Stimulated activated CD4-positive, alpha-beta T cell treated with anti-CD3 and anti-CD28 coated beads, Interleukin-1b, Interleukin-23, amount 100 ng/mL, for 4 hours (primary cell): ENCODE measurements around the gene FER.
"Not testable (repeated sequence)": the region's sequence is repeated elsewhere in the genome, so short reads cannot be mapped to it uniquely, and the experiment has no call there.

Experiments used
- DNase-seq, 2 donors: peaks; one replicate each; pipeline ENCODE4 v3.0.0-alpha.2; 2020; ENCODE audit warnings: low read depth in 2 of 2

The FER gene

GRCh38 chr5:108881133-108881532 lies 133.4 kb downstream of the FER start:
- DNase-seq: no peak

DNA sequence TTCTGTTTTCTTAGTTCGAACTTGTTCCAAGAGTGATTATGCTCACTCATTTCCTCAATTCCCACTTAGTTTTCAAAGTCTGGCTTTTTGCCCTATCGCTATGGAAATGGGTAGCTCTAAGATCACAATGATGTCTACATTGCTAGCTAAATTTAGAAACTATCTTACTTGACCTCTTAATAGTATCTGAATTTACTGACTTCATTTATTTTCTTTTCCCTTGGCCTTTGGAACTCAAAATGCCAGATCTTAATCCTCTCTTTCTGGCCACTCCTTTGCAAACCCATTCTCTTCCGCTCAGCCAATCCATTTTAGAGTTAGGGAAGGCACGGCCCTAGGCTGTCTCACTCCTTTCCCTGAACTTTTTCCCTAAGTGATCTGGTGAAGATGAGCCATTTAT lies 137.0 kb downstream of the FER start:
- no peak for DNase-seq

GRCh38 chr5:108898257-108898656 lies 150.6 kb downstream of the FER start:
- no peak for DNase-seq

- DNase-seq: no peak
Measured at GRCh38 chr5:108898707-108899106, 151.0 kb downstream of the FER start.

GRCh38 chr5:108899244-108899643 lies 151.5 kb downstream of the FER start:
- not testable (repeated sequence) for DNase-seq

- DNase-seq: no peak
Measured at GRCh38 chr5:108900668-108901067, 153.0 kb downstream of the FER start.

DNA sequence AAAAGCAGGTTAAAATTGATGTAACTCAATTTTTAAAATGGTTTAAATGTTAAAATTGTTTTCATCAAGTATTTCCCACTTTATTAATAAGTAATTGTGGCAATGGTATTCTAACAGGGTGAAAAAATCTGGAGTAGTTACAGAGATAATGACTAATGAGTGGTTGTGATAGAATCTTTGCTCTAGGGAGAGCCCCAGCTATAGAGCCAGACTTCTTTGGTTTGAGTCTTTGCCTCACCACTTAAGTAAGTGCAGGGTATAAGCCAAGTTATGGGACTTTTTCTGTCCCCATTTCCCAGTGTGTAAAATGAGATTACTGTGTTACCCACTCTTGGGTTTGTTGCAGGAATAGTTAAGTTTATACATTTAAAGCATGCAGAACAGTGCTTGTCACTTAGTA lies 158.1 kb downstream of the FER start:
- no peak for DNase-seq

GRCh38 chr5:108910627-108911026 lies 162.9 kb downstream of the FER start:
- DNase-seq: no peak

DNA sequence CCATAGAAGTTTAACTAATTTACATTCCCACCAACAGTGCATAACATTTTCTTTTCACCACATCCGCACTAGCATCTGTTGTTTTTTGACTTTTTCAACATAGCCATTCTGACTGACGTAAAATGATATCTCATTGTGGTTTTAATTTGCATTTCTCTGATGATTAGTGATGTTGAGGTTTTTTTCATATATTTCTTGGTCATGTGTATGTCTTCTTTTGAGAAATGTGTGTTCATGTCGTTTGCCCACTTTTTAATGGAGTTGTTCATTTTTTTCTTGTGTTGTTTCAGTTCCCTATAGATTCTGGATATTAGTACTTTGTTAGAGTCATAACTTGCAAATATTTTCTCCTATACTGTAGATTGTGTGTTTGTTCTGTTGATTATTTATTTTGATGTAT lies 163.4 kb downstream of the FER start:
- DNase-seq: no peak

GRCh38 chr5:108917596-108917995 lies 169.9 kb downstream of the FER start:
- DNase-seq: no peak

DNA sequence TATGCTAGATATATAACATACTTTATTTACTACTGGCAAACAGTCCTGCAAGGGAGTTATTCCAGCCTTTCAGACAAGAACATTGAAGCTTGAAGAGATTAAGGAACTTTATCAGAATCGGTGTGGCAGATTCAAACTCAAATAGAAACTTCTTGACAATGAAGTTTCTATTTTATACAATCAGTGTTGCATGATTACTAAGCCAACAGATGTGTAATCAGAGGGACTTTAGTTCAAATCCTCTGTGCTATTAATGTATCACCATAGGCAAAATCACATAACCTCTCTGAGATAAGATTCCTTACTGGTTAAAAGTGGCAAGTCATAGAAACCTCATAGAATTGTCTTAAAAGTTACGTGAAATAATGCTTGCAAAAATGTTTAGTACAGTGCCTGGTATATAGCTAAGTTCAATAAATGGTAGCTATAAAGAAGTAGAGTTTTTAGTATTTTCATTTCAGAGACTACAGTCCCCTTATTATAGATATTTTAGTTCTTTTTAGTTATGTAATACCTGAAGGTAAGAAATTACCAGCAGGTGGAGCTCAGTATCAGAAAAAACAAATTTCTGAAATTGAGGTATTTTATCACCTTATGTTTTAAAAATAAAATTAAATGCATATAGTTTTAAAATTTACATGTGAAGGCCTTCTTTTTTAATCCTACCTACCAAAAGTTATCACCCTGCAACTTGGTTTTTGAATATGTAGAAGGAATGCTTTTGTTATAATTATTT lies 172.1 kb downstream of the FER start:
- no peak for DNase-seq

- no peak for DNase-seq
Measured at GRCh38 chr5:108924457-108924961, 176.8 kb downstream of the FER start.

DNA sequence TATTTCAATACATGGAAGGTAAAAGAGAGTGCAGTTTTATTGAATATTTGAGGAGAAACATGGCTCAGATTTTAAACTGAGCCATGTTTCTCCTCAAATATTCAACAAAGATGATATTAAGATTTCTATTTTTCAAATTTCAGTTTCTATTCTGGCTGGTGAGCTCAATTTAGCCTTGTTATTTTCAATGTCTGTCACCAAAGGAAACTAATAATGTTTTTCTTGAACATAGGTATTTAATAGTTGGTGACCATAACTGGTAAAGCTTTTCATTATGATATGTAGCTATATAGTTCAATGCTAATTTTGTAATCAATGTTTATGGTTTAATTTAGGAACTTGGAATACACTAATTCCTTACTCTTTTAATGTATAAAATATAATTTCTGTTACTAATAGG lies 177.4 kb downstream of the FER start:
- DNase-seq: no peak

GRCh38 chr5:108930107-108930506 lies 182.4 kb downstream of the FER start:
- no peak for DNase-seq

DNA sequence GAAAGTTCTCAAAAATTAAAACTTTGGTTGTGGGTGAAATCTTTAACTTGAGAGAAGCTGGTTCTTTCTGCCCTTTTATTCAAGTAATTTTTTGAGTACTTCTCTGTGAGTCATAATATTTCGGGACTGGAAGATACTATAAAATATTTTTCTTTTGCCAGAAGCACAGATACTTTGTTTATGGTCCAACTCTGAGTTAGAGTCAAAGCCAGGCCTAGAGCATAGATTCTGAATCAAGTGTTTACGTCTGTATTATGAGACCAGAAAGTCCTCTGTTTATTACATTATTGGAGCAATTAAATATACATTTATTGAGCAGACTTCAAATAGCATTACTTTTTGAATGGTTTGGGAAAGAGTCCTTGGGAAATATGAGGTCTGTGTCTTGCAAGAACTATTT lies 187.9 kb downstream of the FER start:
- no peak for DNase-seq

DNA sequence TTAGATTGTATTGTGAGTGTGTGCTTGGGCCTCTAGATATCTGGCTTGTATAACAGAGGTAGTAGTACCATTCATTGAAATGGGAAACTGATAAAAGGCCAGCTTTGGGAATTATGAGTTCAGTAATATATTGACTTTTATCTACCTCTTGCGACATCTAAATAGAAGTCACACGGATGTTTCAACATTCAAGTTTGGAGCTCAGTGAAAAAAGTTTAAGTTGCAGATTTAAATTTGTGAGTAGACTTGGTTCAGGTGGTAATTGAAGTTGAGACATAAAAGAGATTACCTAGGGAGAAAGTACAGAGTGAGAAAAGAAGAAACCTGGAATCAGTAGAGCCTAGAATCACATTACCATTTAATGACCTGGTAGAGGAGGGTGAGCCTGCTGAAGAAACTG lies 189.5 kb downstream of the FER start:
- no peak for DNase-seq

- no peak for DNase-seq
Measured at GRCh38 chr5:108940506-108940905, 192.8 kb downstream of the FER start.

DNA sequence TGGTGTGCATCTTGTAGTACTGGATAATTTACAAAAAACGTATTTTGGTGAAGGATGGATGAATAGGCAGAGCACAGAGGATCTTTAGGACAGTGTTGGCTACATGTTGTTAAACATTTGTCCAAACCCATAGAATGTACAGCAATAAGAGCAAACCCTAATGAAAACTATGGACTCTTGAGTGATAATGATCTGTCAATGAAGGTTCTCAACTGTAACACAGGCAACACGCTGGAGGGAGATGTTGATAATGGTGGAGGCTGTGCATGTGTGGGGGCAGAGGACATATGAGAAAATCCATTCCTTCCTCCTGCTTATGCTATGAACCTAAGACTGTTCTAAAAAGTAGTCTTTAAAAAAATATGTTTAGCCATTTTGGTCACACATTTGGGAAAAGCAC lies 194.0 kb downstream of the FER start:
- no peak for DNase-seq

DNA sequence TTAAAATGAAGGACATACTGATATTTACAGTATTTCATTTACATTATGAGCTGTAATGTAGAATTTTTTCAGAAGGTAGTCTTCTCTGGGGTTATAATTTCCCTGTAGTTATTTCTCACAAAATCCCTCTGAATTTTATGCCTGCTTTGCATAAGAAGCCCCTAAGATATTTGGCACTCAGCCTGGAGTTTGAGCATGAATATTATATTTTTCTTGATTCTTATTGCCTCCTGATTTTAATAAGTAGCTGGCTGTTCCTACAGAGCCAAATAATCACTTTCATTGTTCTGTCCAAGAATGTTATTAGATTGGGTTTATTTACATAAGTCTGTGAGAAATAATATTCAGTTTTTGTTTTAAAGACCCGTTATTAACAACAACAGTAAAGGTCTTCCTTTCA lies 195.0 kb downstream of the FER start:
- DNase-seq: no peak

- DNase-seq: no peak
Measured at GRCh38 chr5:108945094-108945493, 197.4 kb downstream of the FER start.

- no peak for DNase-seq
Measured at GRCh38 chr5:108946008-108946407, 198.3 kb downstream of the FER start.

GRCh38 chr5:108947164-108947563 lies 199.5 kb downstream of the FER start:
- no peak for DNase-seq

DNA sequence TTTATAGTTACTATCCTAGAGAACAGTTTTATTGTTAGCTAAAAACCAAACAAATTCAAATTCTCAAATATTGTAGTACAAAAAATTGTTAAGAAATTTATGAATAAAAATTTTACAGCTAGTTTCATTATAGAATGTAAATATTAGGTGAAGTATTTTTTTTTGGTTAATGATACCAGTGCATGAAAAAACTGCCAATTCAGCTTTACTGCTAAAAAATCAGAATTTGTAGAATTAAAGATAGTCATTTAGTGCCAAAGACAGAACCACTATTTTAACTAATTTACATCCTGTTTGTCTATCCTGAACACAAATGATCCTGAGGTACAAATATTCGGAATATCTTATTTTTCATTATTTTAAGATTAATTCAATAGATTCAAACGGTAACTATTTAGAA lies 202.6 kb downstream of the FER start:
- DNase-seq: no peak

DNA sequence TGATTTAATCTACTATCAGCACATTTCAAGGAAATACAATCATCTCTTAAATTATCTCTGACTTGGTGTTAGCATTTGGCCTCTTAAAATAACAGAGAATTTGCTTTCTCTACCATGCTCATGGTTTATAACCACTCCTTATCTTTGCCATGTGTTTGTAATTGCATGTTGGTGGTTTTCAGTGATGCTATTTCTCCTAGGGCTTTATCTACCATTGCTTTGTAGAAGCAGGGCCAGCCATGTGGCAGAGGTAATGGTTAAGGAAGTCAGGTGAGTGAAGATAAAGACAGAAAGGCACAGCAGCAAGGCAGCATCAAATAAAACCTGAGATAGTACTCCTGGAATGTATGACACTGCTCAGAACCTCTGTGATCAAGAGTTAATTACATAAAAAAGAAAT lies 206.2 kb downstream of the FER start:
- DNase-seq: no peak
